Measurements from ENCODE around the gene MYH11.
"Not testable (repeated sequence)": the region's sequence is repeated elsewhere in the genome, so short reads cannot be mapped to it uniquely, and the experiment has no call there.

Gene MYH11

DNA sequence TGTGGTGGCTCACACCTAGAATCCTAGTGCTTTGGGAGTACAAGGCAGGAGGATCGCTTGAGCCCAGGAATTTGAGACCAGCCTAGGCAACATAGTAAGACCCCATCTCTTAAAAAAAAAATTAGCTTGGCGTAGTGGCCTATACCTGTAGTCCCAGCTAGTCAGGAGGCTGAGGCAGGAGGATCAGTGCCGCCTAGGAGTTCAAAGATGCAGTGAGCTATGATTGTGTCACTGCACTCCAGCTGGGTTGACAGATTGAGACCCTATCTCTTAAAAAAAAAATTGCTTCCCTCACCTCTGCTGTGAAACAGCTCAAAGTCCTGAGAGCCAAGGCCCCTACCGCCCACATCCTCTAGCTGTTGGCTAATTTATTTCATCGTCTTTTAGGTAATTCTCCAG, 196.6 kb downstream of the MYH11 start:
- H3K27ac ChIP-seq (ENCODE audit: low read length), result no peak overlapping the region
- no peaks in the 10 kb centered on the region for H3K9me3 ChIP-seq (ENCODE audit: control insufficient read depth in 1 of 2, low read length in 2 of 2)
- peaks cover 0 to 11% of the 10 kb centered on the region in 2 donors for H3K4me1 ChIP-seq (ENCODE audit: control insufficient read depth in 1 of 2, insufficient read depth in 2 of 2, low read length in 2 of 2)
- H3K4me3 ChIP-seq (ENCODE audit: low read depth in 1 of 2, low read length in 2 of 2), result no peak overlapping the region
- H3K27me3 ChIP-seq (ENCODE audit: low read depth, low read length), result no peaks in the 10 kb centered on the region
- peaks cover 8 to 15% of the 10 kb centered on the region in 2 donors for H3K36me3 ChIP-seq (ENCODE audit: control insufficient read depth in 1 of 2, insufficient read depth in 2 of 2, low read length in 2 of 2)

DNA sequence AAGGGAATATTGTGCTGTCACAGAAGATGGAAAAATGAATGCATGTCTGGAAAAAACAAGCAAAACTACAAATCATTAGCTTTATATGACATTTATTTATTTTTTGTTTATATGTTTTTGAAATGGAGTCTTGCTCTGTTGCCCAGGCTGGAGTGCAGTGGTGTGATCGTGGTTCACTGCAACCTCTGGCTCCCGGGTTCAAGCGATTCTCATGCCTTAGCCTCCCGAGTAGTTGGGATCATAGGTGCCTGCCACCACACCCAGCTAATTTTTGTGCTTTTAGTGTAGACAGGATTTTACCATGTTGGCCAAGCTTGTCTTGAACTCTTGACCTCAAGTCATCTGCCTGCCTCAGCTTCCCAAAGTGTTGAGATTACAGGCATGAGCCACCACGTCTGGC, 198.3 kb downstream of the MYH11 start:
- peaks cover 2 to 27% of the 10 kb centered on the region in 2 donors for H3K4me1 ChIP-seq (ENCODE audit: control insufficient read depth in 1 of 2, insufficient read depth in 2 of 2, low read length in 2 of 2)
- H3K27ac ChIP-seq (ENCODE audit: low read length), result no peak overlapping the region
- no peak overlapping the region for H3K4me3 ChIP-seq (ENCODE audit: low read depth in 1 of 2, low read length in 2 of 2)
- H3K36me3 ChIP-seq (ENCODE audit: control insufficient read depth in 1 of 2, insufficient read depth in 2 of 2, low read length in 2 of 2), result peaks cover 3 to 5% of the 10 kb centered on the region in 2 donors
- H3K9me3 ChIP-seq (ENCODE audit: control insufficient read depth in 1 of 2, low read length in 2 of 2), result no peaks in the 10 kb centered on the region
- H3K27me3 ChIP-seq (ENCODE audit: low read depth, low read length), result no peaks in the 10 kb centered on the region

- no peak overlapping the region for H3K4me3 ChIP-seq (ENCODE audit: low read depth in 1 of 2, low read length in 2 of 2)
- no peaks in the 10 kb centered on the region for H3K27me3 ChIP-seq (ENCODE audit: low read depth, low read length)
- H3K36me3 ChIP-seq (ENCODE audit: control insufficient read depth in 1 of 2, insufficient read depth in 2 of 2, low read length in 2 of 2), result peaks cover 3 to 5% of the 10 kb centered on the region in 2 donors
- H3K4me1 ChIP-seq (ENCODE audit: control insufficient read depth in 1 of 2, insufficient read depth in 2 of 2, low read length in 2 of 2), result peaks cover 2 to 31% of the 10 kb centered on the region in 2 donors
- H3K9me3 ChIP-seq (ENCODE audit: control insufficient read depth in 1 of 2, low read length in 2 of 2), result no peaks in the 10 kb centered on the region
- no peak overlapping the region for H3K27ac ChIP-seq (ENCODE audit: low read length)
Observed at GRCh38 chr16:15658149-15658548, 198.7 kb downstream of the MYH11 start.

DNA sequence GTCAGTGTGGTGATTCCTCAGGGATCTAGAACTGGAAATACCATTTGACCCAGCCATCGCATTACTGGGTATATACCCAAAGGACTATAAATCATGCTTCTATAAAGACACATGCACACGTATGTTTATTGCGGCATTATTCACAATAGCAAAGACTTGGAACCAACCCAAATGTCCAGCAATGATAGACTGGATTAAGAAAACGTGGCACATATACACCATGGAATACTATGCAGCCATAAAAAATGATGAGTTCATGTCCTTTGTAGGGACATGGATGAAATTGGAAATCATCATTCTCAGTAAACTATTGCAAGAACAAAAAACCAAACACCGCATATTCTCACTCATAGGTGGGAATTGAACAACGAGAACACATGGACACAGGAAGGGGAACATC, 201.3 kb downstream of the MYH11 start:
- not testable (repeated sequence) for H3K36me3 ChIP-seq (ENCODE audit: control insufficient read depth in 1 of 2, insufficient read depth in 2 of 2, low read length in 2 of 2); H3K9me3 ChIP-seq (ENCODE audit: control insufficient read depth in 1 of 2, low read length in 2 of 2); H3K27me3 ChIP-seq (ENCODE audit: low read depth, low read length); H3K27ac ChIP-seq (ENCODE audit: low read length); H3K4me3 ChIP-seq (ENCODE audit: low read depth in 1 of 2, low read length in 2 of 2)
- peaks cover 2 to 48% of the 10 kb centered on the region in 2 donors for H3K4me1 ChIP-seq (ENCODE audit: control insufficient read depth in 1 of 2, insufficient read depth in 2 of 2, low read length in 2 of 2)

DNA sequence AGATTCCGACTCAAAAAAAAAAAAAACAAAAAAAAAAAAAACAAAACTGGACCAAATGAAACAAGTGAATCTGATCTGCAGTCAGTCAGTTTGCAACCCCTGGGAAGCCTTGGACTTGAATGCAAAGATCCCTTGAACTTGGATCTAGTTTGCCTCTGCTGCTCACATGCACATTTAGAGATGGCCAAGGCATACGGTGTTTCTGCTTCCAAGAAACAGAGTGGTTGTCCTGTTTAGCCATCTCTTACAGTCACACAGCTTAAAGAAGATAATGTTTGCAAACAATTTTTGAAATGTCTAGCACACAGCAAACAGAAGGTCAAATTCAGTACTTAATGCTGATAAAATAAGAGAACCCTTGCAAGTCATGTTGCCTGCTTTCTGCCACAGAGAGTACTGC, 202.2 kb downstream of the MYH11 start:
- Histone ChIP-seq H3K36me3 (ENCODE audit: control insufficient read depth in 1 of 2, insufficient read depth in 2 of 2, low read length in 2 of 2) (no peaks in the 10 kb centered on the region), H3K4me3 (ENCODE audit: low read depth in 1 of 2, low read length in 2 of 2) (no peak overlapping the region), H3K27ac (ENCODE audit: low read length) (no peak overlapping the region), H3K27me3 (ENCODE audit: low read depth, low read length) (no peaks in the 10 kb centered on the region), H3K4me1 (ENCODE audit: control insufficient read depth in 1 of 2, insufficient read depth in 2 of 2, low read length in 2 of 2) (peaks cover 2 to 43% of the 10 kb centered on the region in 2 donors), H3K9me3 (ENCODE audit: control insufficient read depth in 1 of 2, low read length in 2 of 2) (no peaks in the 10 kb centered on the region)

DNA sequence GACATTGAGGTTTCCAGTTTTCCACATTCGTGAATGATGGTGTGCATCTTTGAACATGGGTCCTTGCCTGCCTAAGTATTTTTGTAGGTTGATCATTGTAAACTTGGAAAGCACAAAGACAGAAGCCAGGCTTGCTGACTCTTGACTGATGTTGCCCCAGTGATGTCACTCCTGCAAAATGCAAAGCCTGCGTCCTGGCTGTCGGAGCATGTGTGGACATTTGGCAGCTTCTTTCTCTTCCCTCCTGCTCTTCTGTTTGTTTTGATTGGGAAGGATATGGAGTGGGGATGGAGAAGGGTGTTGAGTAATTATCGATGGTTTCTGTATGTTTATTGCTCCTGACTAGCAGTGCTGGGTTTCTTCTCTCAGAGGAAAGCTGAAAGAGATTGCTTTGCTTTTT, 203.6 kb downstream of the MYH11 start:
- no peaks in the 10 kb centered on the region for H3K36me3 ChIP-seq (ENCODE audit: control insufficient read depth in 1 of 2, insufficient read depth in 2 of 2, low read length in 2 of 2)
- no peak overlapping the region for H3K4me3 ChIP-seq (ENCODE audit: low read depth in 1 of 2, low read length in 2 of 2)
- H3K9me3 ChIP-seq (ENCODE audit: control insufficient read depth in 1 of 2, low read length in 2 of 2), result no peaks in the 10 kb centered on the region
- no peaks in the 10 kb centered on the region for H3K27me3 ChIP-seq (ENCODE audit: low read depth, low read length)
- H3K27ac ChIP-seq (ENCODE audit: low read length), result no peak overlapping the region
- peaks cover 2 to 48% of the 10 kb centered on the region in 2 donors for H3K4me1 ChIP-seq (ENCODE audit: control insufficient read depth in 1 of 2, insufficient read depth in 2 of 2, low read length in 2 of 2)

All from muscle layer of duodenum (tissue), 2 donors.